Duodenal mucosa (tissue), 2 donors: ENCODE data around the gene ADGRV1.

Experiments used
- H3K27ac ChIP-seq: one replicate; pipeline ENCODE4 v1.7.0; 2013; ENCODE audit warnings: low read depth, low read length
- H3K27me3 ChIP-seq, 2 donors: one replicate each; pipeline ENCODE4 v1.7.0; 2013; ENCODE audit warnings: low read length in 2 of 2, control low read depth in 1 of 2; ENCODE audit not compliant: insufficient read depth in 2 of 2, control insufficient read depth in 1 of 2
- H3K36me3 ChIP-seq, 2 donors: one replicate each; pipeline ENCODE4 v1.7.0; 2013; ENCODE audit warnings: low read length in 2 of 2, control low read depth in 1 of 2; ENCODE audit not compliant: insufficient read depth in 2 of 2, control insufficient read depth in 1 of 2
- H3K4me1 ChIP-seq, 2 donors: one replicate each; pipeline ENCODE4 v1.7.0; 2013; ENCODE audit warnings: low read length in 2 of 2, control low read depth in 1 of 2; ENCODE audit not compliant: insufficient read depth in 2 of 2, control insufficient read depth in 1 of 2
- H3K4me3 ChIP-seq, 2 donors: one replicate each; pipeline ENCODE4 v1.7.0; 2013; ENCODE audit warnings: low read length in 2 of 2, low read depth in 1 of 2
- H3K9ac ChIP-seq, 2 donors: one replicate each; pipeline ENCODE4 v1.7.0; 2013; ENCODE audit warnings: low read length in 2 of 2, low read depth in 1 of 2
- H3K9me3 ChIP-seq, 2 donors: one replicate each; pipeline ENCODE4 v1.7.0; 2013; ENCODE audit warnings: low read length in 2 of 2, control low read depth in 1 of 2; ENCODE audit not compliant: control insufficient read depth in 1 of 2

ADGRV1 gene

DNA sequence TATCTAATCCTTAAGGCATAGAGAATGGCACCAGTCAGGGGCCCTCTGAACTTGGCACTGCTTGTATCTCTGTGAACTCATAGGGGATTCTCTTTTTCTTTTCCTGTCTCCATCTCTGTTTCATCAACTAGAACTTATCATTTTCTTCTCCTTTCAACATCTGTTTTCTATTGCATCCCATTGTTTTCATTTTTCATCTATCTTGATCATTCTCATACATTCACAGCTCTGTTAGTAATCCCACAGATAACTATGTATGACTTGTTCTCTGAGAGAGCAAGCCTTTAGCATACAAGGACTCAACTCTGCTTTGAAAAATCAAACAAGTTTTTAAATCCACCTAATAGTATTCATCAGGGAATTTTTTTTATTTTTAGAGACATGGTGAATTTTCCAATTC is 560.2 kb downstream of the ADGRV1 start:
- Histone ChIP-seq H3K4me1 (no peaks in the 10 kb centered on the region), H3K9me3 (no peaks in the 10 kb centered on the region), H3K36me3 (no peaks in the 10 kb centered on the region), H3K9ac (no peak overlapping the region), H3K27me3 (no peaks in the 10 kb centered on the region), H3K4me3 (no peak overlapping the region), H3K27ac (no peak overlapping the region)

- H3K9me3 ChIP-seq: no peaks in the 10 kb centered on the region
- H3K9ac ChIP-seq: no peak overlapping the region
- no peak overlapping the region for H3K27ac ChIP-seq
- no peaks in the 10 kb centered on the region for H3K27me3 ChIP-seq
- no peak overlapping the region for H3K4me3 ChIP-seq
- H3K4me1 ChIP-seq: no peaks in the 10 kb centered on the region
- H3K36me3 ChIP-seq: no peaks in the 10 kb centered on the region
Measured at GRCh38 chr5:91119217-91119616, 560.6 kb downstream of the ADGRV1 start.

DNA sequence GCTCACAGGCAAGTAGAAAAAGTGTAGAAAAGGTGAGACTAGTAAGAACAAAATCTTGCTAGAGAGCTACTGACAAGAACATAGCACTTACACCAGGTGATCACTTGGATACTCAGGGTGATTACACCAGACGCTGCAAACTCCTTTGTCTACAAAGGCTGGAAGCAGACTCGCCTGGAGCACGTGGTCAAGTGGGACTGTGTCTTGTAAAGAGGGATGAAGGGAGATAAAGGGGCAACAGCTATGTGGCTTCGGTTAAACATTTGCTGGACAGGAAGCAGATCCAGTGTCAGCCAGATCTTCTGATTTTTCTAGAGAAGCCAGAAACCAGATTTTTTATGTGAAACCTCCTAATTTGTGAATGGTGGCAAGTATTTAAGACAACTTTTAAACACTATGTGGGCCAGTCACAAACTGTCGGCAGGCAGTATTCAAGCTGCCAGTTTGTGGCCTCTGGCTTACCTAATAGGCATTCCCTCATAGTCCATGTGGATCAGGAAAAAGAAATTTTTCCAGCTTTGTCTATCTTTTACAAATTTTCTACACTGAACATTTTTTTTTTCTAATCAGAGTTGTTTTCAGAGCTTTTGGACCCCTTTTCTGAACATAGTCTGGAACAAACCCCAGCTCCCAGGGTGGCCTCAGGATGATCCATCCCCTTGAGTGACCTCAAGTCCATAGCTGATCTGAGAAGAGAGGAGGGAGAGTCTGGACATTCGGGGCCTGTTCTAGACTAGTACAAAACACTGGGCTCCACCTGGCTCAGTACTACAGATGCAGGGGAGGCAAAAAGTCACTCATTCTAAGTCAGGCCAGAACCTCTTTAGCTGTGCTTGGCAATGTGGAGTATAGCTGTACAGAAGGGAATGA is 561.6 kb downstream of the ADGRV1 start:
- Histone ChIP-seq H3K9me3 (no peaks in the 10 kb centered on the region), H3K4me1 (no peaks in the 10 kb centered on the region), H3K4me3 (no peak overlapping the region), H3K36me3 (no peaks in the 10 kb centered on the region), H3K27me3 (no peaks in the 10 kb centered on the region), H3K27ac (peak overlapping the region; percentile 28), H3K9ac (no peak overlapping the region)

- no peak overlapping the region for H3K4me3 ChIP-seq
- H3K9me3 ChIP-seq: no peaks in the 10 kb centered on the region
- H3K36me3 ChIP-seq: no peaks in the 10 kb centered on the region
- no peaks in the 10 kb centered on the region for H3K4me1 ChIP-seq
- H3K9ac ChIP-seq: no peak overlapping the region
- no peaks in the 10 kb centered on the region for H3K27me3 ChIP-seq
- no peak overlapping the region for H3K27ac ChIP-seq
Measured at GRCh38 chr5:91121347-91121993, 562.9 kb downstream of the ADGRV1 start.

GRCh38 chr5:91122651-91123050 is 564.1 kb downstream of the ADGRV1 start:
- Histone ChIP-seq H3K27me3 (no peaks in the 10 kb centered on the region), H3K36me3 (no peaks in the 10 kb centered on the region), H3K27ac (no peak overlapping the region), H3K4me1 (no peaks in the 10 kb centered on the region), H3K9ac (no peak overlapping the region), H3K9me3 (no peaks in the 10 kb centered on the region), H3K4me3 (no peak overlapping the region)

DNA sequence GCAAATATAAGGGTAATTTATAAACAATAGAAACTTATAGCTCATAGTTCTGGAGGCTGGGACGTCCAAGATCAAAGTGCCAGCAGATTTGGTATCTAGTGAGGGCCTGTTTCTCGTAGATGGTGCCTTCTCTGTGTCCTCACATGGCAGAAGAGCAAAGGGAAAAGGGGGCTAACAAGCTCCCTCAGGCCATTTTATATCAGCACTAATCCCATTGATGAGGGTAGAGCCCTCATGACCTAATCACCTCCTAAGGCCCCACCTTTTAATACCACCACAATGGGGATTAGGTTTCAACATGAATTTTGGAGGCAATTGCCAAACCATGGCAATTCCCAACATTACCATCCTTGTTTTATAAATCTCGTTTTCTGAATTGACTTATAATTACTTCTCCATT is 564.7 kb downstream of the ADGRV1 start:
- no peaks in the 10 kb centered on the region for H3K27me3 ChIP-seq
- H3K4me1 ChIP-seq: no peaks in the 10 kb centered on the region
- no peaks in the 10 kb centered on the region for H3K9me3 ChIP-seq
- H3K9ac ChIP-seq: no peak overlapping the region
- H3K4me3 ChIP-seq: no peak overlapping the region
- H3K36me3 ChIP-seq: no peaks in the 10 kb centered on the region
- no peak overlapping the region for H3K27ac ChIP-seq

- Histone ChIP-seq H3K36me3 (no peaks in the 10 kb centered on the region), H3K27me3 (no peaks in the 10 kb centered on the region), H3K9ac (no peak overlapping the region), H3K4me3 (no peak overlapping the region), H3K4me1 (no peaks in the 10 kb centered on the region), H3K9me3 (no peaks in the 10 kb centered on the region), H3K27ac (no peak overlapping the region)
Measured at GRCh38 chr5:91123901-91124300, 565.3 kb downstream of the ADGRV1 start.

DNA sequence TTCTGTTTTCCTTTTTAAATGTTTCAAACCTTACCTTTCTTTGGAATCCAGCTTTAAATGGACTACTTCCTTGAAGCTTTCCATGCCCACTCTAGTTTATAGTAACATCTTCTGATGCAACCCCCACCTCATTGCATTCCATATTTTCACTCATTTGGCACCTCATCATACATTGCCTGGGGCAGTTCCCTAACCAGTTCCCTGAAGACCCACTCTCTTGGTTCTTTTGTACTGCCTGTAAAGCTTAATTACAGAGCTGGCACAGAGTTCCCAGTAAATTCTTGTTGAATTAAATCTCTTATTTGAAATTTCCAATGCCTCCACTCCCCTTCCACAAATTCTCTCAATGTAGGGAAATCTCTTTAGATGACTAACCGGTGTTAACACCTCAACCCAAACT is 567.3 kb downstream of the ADGRV1 start:
- Histone ChIP-seq H3K36me3 (no peaks in the 10 kb centered on the region), H3K27ac (no peak overlapping the region), H3K9ac (no peak overlapping the region), H3K27me3 (no peaks in the 10 kb centered on the region), H3K4me3 (no peak overlapping the region), H3K4me1 (no peaks in the 10 kb centered on the region), H3K9me3 (no peaks in the 10 kb centered on the region)

- H3K27ac ChIP-seq: no peak overlapping the region
- H3K4me3 ChIP-seq: no peak overlapping the region
- no peak overlapping the region for H3K9ac ChIP-seq
- no peaks in the 10 kb centered on the region for H3K36me3 ChIP-seq
- no peaks in the 10 kb centered on the region for H3K4me1 ChIP-seq
- no peaks in the 10 kb centered on the region for H3K9me3 ChIP-seq
- no peaks in the 10 kb centered on the region for H3K27me3 ChIP-seq
Measured at GRCh38 chr5:91126448-91126847, 567.9 kb downstream of the ADGRV1 start.

- H3K9ac ChIP-seq: no peak overlapping the region
- no peaks in the 10 kb centered on the region for H3K9me3 ChIP-seq
- no peak overlapping the region for H3K27ac ChIP-seq
- H3K27me3 ChIP-seq: no peaks in the 10 kb centered on the region
- H3K4me3 ChIP-seq: no peak overlapping the region
- no peaks in the 10 kb centered on the region for H3K36me3 ChIP-seq
- no peaks in the 10 kb centered on the region for H3K4me1 ChIP-seq
Measured at GRCh38 chr5:91126888-91127287, 568.3 kb downstream of the ADGRV1 start.
